Testis (tissue), 3 donors: ENCODE results near the gene SLC9A9. TPM values are rescaled to one million over a fixed set of nuclear protein-coding genes. Genes with fewer than 3 reads are reported as not detected.

ENCODE experiments used
- DNase-seq: peaks from one replicate; pipeline ENCODE4 v3.0.0-alpha.2; 2019
- H3K27ac ChIP-seq, 2 donors: fragments of 200-600 bp; sonication (generic); one replicate each; pipeline ENCODE4 v1.5.1; 2019
- H3K27me3 ChIP-seq: fragments of 200-600 bp; sonication (generic); one replicate; pipeline ENCODE4 v1.5.1; 2019
- H3K36me3 ChIP-seq: fragments of 200-600 bp; sonication (generic); one replicate; pipeline ENCODE4 v1.5.1; 2017; ENCODE audit warnings: low read depth; ENCODE audit errors: missing control alignments
- H3K4me1 ChIP-seq: fragments of 200-600 bp; sonication (generic); one replicate; pipeline ENCODE4 v1.5.1; 2019
- H3K4me3 ChIP-seq, 2 donors: fragments of 200-600 bp; sonication (generic); one replicate each; pipeline ENCODE4 v1.5.1; 2017 to 2019
- H3K9me3 ChIP-seq: fragments of 200-600 bp; sonication (generic); one replicate; pipeline ENCODE4 v1.5.1; 2017
- CTCF ChIP-seq, 3 experiments: fragments of 450-650 bp in 2 of 3; fragments of 200-600 bp in 1 of 3; sonication (generic) in 1 of 3; IDR thresholded peaks; one replicate each; pipeline ENCODE4 v1.5.1; 2016 to 2019; ENCODE audit warnings: antibody characterized with exemption in 3 of 3, mild to moderate bottlenecking in 2 of 3, moderate library complexity in 1 of 3
- POLR2A ChIP-seq: fragments of 450-650 bp; IDR thresholded peaks from one replicate; pipeline ENCODE4 v1.6.1; 2017; ENCODE audit warnings: antibody characterized with exemption, mild to moderate bottlenecking, moderate library complexity
- WGBS, 2 donors: methylation state at CpG; one replicate each; pipeline ENCODE4 v1.1.5; 2018; 5-methylcytosine and 5-hydroxymethylcytosine counted together
- intact Hi-C: fragments of 100-400 bp; cut with DNase I; formaldehyde crosslinking; loops from one replicate; pipeline ENCODE4 v1.15.1; 2023; ENCODE audit warnings: low total_unique reads
- polyA plus RNA-seq: library from polyadenylated mRNA; stranded (reverse); fragments of 350-450 nt; fragmentation: Illumina TruSeq; extraction: RNeasy Lipid Tissue Mini Kit (QIAGEN cat#74804); gene quantifications from one replicate; pipeline ENCODE4 v1.2.3, GENCODE V29; 2014; ENCODE audit warnings: low read depth, low replicate concordance; ENCODE audit not compliant: insufficient read depth
- total RNA-seq, 2 donors: library from RNA; depleted of rRNA; stranded (reverse); fragments of >200 nt; gene quantifications; one replicate each; pipeline ENCODE4 v1.2.3, GENCODE V29; 2016

Gene SLC9A9
- total and polyA plus RNA-seq, 3 donors from 2014 or later = 2.7 to 6.6 (median 4.3) TPM

DNA sequence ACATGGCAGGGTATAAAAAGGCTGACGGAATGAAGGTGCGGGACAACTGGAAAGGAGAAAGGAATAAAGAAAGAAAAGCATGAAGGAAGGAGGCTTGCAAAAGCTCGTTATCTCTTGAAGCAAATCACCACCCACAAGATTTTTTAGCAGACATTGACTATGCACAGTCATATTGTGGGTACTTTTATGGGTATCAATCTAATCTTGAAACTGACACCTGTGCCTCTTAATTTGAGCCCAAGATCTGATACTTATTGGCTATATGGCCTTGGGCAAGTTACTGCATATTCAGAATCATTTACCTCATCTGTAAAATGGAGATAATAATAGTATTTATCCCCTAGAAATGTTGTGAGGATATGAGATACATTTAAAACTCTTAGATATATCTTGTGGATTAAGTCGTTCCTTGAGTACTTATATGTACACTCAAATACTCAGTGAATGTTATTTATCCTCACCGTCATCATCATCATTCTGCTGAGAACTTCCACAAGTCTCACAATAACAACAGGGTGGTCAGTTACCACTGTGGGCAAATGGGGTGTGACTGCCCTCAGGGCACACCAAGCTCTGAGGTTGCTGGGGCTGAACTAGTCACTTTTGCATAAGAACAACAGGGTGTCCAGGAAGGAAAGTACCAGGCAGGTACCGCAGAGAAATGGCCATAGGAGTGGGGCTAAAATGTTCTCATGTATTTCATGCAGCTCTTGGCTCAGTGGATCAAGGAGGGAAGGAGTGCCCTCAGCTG, 266.1 kb downstream of the SLC9A9 start:
- Histone ChIP-seq H3K27me3 (no peaks in the 10 kb centered on the region), H3K36me3 (no peaks in the 10 kb centered on the region), H3K4me3 (no peak overlapping the region), H3K4me1 (no peaks in the 10 kb centered on the region), H3K27ac (no peak overlapping the region), H3K9me3 (no peaks in the 10 kb centered on the region)
- 93 to 94% methylated on average over 6 of the region's 6 CpGs for WGBS, 2 donors
- no peak for DNase-seq
- intact Hi-C loops = no loop called here
- TF ChIP-seq POLR2A = no peak
- no peak for TF ChIP-seq CTCF (IDR thresholded peaks at IDR 0.05)

GRCh38 chr3:143578810-143579435, 269.3 kb downstream of the SLC9A9 start:
- intact Hi-C loops = no loop called here
- no peak overlapping the region for H3K4me3 ChIP-seq
- TF ChIP-seq CTCF (IDR thresholded peaks at IDR 0.05) = no peak
- TF ChIP-seq POLR2A = no peak

DNA sequence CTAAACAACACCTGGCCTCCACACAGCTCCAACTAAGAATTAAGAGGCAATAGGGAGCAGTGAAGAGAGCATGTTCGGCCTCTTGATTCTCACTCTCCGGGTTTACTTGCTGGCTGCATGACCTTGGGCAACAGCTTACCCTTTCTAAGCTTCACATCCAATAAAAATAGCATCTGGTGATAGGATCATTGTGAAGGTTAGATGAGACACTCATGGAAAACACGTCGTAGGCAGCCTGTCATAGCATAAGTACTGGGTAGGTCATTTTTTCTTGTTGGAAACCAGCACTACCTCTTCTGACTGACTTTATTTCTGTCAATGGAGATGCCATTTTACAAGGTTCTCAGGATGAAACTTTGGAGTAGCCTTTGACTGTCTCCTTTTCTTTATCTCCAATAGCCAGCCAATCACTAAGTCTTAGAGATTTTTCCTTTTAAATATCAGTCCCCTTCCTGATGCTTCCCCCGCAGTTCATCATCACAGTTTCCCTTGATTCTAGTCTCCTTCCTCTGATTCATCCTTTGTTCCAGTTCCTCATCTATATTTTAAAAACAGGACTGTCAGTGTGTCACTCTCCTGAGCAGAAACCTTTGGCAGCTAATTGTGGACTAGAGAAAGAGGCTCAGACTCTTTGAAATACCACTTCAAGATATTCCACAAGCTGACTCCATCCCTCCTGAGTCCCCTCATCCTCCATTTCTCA, 271.5 kb downstream of the SLC9A9 start:
- Histone ChIP-seq H3K4me1 (no peaks in the 10 kb centered on the region), H3K27me3 (no peaks in the 10 kb centered on the region), H3K9me3 (no peaks in the 10 kb centered on the region), H3K4me3 (no peak overlapping the region), H3K36me3 (no peaks in the 10 kb centered on the region), H3K27ac (no peak overlapping the region)
- TF ChIP-seq POLR2A (no peak), CTCF (IDR thresholded peaks at IDR 0.05) (no peak)
- intact Hi-C loops = no loop called here
- no peak for DNase-seq
- 74 to 83% methylated on average over 5 of the region's 5 CpGs for WGBS, 2 donors

More at GRCh38 chr3:143578810-143579435, 269.3 kb downstream of the SLC9A9 start:
- Histone ChIP-seq H3K9me3 (no peaks in the 10 kb centered on the region), H3K4me1 (no peaks in the 10 kb centered on the region), H3K27ac (no peak overlapping the region), H3K27me3 (no peaks in the 10 kb centered on the region), H3K36me3 (no peaks in the 10 kb centered on the region)
- DNase-seq = no peak
- 72 to 94% methylated on average over 2 of the region's 2 CpGs for WGBS, 2 donors

DNA sequence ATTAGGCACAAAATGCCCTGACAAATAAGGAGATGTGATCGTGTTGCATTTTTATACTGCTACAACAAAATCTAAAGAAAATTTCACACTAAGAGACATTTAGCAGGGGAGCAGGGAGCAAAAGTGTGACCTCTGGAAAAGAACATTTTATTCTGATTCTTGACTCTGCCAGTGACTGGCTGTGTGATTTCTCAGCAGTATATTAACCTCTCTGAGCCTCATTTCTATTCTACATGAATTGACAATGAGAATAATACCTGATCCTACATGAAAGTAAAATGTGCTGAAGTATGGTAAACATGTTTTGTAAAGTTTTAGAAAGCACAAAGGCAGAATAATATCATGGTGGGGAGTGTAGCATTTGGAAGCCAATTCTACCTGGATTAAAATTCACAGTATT, 273.3 kb downstream of the SLC9A9 start:
- TF ChIP-seq CTCF (IDR thresholded peaks at IDR 0.05) = no peak
- no peak for TF ChIP-seq POLR2A
- intact Hi-C loops = no loop called here
- H3K36me3 ChIP-seq = no peaks in the 10 kb centered on the region
- WGBS, 2 donors = 94 to 100% methylated on average over 1 of the region's 1 CpG
- H3K27me3 ChIP-seq = no peaks in the 10 kb centered on the region
- DNase-seq = no peak
- H3K4me1 ChIP-seq = no peaks in the 10 kb centered on the region
- H3K27ac ChIP-seq = no peak overlapping the region
- H3K9me3 ChIP-seq = no peaks in the 10 kb centered on the region
- no peak overlapping the region for H3K4me3 ChIP-seq
